T follicular helper cell (primary cell): ENCODE results near the gene POLR1C.
"Not testable (repeated sequence)": the region's sequence is repeated elsewhere in the genome, so short reads cannot be mapped to it uniquely, and the experiment has no call there.

Experiments
- DNase-seq: peaks from one replicate; pipeline ENCODE4 v3.0.0-alpha.2; 2020; ENCODE audit warnings: low read depth

Gene POLR1C

DNA sequence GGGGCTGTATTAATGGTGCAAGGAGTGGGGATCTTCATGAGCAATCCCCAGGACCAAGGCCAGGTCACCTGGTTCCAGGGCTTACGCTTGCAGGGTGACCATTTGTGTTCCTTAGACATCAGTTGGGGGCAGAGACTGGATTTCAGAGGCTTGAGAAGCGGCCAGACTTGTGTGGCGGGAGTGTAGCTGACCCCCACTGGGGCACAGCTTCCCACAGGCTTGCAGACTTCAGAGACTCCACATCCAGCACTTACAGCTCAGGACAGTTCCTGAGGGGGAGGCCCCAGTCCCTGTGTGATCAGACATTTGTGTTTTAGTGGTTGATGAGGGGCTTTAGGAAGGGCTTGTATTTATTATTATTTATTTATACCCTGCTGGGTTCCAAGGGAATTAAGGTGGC, 24.2 kb upstream of the POLR1C start:
- no peak for DNase-seq

DNA sequence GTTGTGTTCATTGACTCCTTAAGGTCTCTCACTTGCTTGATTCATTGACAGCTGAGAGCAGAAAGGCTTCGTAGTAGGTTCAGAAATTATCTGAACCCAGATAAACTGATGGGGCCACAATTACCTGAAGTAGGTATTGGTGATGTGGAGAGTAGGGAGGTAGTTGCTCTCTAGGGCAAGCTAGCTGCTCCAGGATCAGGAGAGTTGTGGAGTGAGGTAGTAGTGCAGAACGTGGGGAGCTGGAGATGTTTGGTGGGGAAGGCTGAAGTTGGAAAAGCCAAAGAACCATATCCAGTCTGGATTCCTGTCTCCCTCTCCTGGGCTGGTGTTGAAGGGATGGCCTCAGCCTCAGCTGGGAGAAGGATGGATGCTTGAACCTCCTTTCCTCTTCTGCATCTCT, 23.7 kb upstream of the POLR1C start:
- DNase-seq: no peak

DNA sequence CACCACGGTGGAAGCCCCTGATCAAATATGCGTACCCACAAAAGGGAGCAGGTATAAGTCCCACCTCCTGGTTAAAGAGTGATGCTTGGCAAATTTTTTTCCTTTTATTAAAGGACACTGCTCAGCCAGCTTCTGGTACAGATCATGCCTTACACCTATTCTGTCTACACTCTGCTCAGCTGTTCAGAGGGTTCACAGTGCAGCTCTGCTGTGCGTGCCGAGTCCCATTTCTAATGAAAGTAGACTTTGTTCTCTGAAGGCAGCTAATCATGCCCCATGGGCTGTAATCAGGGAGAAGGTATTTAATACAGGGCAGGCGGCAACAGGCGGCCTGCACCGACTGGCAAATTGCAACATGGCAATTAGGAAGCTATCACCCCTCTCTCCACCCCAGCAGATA, 23.1 kb upstream of the POLR1C start:
- no peak for DNase-seq

DNA sequence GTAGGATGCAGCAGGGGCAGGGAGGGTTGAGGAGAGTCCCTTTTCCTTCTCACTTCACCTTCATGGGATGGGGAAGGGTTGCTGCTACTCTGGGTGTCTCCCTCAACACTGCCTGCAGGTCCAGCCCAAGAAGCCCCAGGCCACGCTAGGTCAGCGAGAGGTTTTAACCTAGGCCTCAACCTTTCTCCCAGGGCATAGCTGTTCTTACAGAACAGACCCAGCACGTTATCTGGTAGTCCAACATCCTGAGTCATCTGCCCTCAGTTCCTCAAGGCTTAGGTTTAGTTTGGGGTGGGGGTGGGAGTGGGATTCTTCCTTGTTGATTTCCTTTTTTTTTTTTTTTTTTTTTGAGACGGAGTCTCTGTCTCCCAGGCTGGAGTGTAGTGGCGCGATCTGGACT, 22.6 kb upstream of the POLR1C start:
- DNase-seq: no peak

DNA sequence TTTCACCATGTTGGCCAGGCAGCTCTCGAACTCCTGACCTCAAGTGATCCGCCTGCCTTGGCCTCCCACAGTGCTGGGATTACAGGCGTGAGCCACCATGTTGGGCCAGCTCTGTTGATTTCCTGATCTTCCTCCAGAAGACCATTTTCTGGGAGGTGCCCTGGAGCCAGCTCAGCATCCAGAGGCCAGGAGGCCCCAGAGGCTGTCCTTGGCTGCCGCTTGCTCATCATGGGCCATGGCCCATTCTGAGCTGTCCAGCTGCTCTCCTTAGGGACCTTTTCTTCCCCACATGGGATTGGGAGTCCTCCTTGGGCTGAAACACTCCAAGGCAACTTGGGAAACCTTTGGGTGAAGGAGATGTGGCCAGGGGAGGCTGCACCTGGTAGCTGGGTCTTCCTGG, 22.1 kb upstream of the POLR1C start:
- no peak for DNase-seq

DNA sequence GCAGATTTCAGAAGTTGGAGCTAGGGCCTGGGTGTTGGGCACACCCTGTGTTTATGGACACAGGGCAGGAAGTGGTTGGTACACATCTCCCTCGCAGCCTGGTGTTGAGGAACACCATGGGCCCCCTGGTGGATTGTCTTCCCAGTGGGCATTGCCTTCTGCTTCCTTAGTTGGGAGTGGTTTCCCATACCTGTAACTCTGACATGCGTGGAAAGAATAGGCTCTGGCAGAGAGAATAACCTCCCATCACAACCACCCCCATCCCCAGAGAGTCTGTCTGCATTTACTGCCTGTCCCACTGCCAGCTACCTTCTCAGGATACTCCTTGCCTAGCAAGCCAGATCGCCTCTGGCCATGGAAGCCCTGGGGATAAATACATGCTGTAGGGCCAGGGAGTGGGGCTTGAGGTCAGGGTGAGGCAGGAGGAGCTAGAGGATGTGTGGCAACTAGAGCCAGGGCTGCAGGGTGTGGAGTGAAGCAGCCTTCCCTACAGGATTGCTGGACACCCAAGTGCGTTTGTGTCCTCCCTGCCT, 21.4 kb upstream of the POLR1C start:
- no peak for DNase-seq

DNA sequence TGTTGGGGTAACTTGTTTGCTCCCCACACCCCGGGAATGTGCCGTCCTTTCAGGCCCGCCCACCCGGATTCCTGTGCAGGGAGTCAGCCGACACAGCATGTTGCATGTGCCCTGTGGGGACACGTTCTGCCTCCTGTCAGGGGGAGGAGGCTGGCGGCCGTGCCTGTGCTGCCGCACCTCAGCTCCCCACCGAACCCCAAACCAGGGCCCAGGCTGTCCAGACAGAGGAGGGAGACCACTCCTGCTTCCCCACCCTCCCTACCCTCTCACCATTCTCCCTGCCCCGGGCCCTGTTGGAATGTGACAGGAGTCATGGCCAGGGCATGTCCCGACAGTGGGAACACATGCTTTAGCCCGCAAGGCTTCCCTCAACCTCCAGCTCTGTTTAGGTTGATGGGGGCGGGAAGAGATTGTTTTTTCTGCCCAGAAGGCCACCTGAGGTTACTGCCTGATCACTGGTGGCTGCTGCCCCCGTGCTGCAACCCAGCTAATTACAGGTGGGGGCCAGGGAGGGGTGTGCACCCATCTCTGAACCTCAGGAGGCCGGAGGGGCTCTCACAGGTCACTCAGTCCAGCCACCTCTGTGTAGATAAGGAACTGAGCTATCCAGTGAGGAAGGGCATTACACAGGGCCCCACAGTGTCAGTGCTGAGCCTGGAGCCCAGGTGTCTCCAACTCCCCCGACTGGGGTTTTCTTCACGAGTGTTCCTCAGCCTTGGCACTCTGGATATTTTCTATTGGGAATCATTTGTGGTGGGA, 20.3 kb upstream of the POLR1C start:
- DNase-seq: no peak

DNA sequence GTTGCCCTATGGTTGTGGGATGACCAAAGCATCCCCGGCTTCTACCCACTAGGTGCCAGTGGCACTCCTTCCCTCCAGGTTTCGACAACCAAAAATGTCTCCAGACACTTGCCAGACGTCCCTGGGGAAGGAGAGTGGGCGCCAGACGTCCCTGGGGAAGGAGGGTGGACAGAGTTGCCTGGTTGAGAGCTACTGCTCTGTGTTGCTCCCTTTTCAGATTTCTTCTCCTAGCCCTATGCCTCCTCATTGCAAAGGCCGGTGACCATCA, 19.8 kb upstream of the POLR1C start:
- DNase-seq: no peak

DNA sequence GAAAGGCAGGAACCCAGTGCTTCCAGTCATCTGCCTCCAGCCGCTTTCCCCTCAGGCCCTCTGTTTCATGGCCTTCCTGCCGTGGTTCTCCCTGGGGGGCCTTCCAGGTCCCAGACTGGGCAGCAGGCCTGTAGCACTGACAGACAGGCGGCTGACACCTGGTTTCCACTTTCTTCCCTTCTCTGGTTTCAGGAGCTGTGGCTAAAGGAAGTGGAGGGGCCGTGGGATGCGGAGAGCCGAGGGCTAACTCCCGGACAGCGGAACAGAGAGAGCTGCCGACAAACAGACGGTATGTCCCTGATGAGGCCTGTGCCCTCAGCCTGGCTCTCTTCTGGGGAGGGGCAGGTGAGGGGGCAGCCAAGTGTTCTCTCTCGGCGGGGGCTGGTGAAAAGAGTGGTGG, 19.2 kb upstream of the POLR1C start:
- no peak for DNase-seq

DNA sequence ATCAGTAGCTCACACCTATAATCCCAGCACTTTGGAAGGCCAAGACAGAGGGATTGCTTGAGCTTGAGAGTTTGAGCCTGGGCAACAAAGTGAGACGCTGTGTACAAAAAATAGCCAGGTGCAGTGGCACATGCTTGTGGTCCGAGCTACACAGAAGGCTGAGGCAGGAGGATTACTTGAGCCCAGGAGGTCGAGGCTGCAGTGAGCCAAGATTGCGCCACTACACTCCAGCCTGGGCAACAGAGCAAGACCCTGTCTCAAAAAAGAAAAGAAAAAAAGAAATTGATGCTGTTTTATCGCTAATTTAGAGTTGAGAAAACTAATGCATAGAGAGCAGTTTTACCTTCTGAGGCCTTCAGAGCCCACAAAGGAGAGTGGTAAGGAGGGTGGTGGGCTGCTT, 18.6 kb upstream of the POLR1C start:
- DNase-seq: not testable (repeated sequence)

DNA sequence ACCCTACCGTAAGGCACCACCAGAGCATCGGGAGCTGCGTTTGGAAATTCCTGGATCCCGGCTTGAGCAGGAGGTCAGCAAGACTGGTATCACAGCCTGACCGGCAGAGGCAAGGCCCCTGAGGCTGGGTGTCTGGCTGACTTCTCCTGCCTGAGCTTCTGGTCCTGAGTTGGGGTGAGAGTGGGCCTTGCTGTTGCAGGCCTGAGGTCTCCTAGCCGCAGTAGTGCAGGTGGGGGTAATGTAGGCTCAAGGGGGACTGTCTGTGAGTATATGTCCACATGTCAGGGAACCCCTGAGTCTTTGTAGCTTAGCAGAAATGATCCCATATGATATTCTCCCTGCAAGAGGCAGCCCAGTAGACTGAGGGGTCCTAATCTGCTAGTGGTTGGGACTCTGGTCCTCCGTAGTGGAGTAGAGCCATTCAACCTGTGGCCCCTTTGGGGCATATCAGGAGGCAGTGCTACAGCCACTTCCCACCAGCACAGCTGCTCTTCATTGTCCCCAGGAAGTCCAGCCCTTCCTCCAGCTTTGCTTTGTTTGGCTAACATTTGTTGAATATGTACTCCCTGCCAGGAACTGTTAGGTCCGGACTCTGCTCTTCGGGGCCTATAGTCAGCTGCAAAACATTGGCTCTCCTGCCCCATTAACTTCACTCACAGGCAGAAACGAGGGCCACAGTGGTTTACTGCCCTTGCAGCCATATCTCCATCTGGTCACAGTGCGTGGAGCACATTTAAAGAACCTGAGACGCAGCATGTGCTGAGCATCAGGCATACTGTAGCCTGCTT, 17.7 kb upstream of the POLR1C start:
- no peak for DNase-seq

DNA sequence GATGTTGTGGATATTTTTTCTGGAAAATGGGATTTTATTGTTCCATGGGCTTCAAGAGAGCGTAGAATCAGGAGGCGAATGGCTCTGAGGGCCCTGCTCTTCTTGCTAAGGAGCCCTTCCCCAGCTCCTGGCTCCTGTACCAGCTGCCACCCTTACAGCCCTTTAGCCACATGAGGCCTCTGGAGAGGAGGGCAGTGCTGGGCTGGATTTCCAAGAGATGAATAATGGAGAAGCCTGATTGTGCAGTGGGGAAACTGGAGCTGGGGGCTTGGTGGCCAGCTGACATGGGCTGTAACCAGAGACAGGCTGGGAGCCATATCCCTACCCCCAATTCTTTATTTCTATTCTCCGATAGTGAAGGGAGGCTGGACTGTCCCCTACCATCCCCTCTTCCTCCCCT, 16.0 kb upstream of the POLR1C start:
- DNase-seq: no peak

DNA sequence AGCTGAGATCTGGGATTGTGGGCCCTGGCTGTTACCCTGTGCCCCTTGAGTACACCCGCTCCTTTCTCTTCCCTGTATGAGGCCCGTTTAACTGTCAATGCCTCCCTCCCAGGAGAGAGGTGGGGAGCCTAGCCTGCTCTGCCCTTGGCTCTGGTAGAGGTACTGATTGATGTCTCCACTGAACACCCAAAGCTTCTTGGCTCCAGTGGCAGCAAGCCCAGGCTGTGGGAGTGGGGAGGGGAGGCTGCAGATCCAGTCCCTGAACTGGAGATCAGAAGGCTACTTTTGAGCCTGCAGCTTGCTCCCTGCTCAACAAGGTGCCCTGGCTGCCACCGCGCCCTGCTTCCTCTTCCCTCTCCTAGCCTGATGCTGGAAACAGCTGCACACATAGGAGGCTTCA, 14.2 kb upstream of the POLR1C start:
- no peak for DNase-seq

DNA sequence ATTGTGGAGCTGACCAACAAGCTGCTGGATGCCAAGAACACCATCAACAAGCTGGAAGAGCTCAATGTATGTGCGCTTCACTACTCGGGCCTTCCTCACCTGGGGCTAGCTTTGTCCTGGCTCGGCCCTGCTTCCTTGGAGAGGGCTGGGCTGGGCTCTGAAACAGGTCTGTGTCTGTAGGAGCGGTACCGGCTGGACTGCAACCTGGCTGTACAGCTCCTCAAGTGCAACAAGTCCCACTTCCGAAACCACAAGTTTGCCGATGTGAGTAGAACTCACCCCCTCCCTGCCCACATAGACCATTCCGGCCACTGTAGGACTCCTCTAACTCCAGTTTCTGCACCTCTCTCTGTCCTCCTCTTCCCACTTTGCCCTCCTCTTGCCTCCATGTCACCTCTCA, 13.4 kb upstream of the POLR1C start:
- DNase-seq: no peak

DNA sequence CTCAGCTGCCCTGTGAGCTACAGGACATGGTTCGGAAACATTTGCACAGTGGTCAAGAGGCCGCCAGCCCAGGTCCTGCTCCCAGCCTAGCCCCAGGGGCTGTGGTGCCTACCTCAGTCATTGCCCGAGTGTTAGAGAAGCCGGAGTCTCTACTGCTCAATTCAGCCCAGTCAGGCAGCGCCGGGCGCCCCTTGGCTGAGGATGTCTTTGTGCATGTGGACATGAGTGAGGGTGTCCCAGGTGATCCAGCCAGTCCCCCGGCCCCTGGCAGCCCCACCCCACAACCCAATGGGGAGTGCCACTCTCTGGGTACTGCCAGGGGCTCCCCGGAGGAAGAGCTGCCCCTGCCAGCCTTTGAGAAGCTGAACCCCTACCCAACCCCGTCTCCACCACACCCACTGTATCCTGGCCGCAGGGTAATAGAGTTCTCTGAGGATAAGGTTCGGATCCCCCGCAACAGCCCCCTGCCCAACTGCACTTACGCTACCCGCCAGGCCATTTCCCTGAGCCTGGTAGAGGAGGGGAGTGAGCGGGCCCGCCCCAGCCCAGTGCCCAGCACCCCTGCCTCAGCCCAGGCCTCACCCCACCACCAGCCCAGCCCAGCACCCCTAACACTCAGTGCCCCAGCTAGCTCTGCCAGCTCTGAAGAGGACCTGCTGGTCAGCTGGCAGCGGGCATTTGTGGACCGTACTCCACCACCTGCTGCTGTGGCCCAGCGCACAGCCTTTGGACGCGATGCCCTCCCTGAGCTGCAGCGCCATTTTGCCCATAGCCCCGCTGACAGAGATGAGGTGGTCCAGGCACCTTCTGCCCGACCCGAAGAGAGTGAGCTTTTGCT, 11.9 kb upstream of the POLR1C start:
- no peak for DNase-seq

DNA sequence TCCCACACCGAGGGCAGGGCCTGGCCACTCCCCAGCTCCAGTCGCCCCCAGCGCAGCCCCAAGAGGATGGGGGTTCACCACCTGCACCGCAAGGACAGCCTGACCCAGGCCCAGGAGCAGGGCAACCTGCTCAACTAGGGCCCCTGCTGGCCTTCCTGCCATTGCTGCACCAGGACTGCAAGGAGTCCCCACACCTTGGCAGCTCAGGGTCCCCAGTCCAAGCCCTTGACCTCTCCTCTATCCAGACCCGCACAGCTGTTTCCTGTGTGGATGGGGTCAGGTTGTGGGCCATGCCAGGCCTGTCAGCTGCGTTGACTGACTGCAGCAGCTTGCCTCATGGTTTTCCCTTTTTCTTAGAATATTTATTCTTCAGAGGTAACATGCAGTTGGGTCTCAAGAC, 11.2 kb upstream of the POLR1C start:
- DNase-seq: no peak

DNA sequence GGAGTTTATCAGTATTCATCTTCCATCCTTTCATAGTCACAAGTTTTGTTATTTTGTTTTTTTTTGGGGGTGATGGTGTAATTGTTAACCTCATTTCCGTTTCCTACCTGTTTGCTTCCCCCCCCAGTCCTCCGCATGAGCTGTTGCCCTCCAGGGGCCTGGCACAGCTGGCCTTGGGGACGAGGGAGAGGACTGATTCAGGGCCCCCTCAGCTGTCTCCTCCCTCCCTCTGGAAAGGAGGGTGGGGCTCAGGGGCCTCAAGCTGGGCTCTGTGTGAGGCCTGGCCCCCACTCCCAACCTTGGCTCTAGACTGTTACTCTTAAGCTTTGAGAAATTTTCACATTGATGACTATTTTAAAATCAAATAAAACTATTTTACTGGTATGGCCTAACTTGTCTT, 10.7 kb upstream of the POLR1C start:
- no peak for DNase-seq

DNA sequence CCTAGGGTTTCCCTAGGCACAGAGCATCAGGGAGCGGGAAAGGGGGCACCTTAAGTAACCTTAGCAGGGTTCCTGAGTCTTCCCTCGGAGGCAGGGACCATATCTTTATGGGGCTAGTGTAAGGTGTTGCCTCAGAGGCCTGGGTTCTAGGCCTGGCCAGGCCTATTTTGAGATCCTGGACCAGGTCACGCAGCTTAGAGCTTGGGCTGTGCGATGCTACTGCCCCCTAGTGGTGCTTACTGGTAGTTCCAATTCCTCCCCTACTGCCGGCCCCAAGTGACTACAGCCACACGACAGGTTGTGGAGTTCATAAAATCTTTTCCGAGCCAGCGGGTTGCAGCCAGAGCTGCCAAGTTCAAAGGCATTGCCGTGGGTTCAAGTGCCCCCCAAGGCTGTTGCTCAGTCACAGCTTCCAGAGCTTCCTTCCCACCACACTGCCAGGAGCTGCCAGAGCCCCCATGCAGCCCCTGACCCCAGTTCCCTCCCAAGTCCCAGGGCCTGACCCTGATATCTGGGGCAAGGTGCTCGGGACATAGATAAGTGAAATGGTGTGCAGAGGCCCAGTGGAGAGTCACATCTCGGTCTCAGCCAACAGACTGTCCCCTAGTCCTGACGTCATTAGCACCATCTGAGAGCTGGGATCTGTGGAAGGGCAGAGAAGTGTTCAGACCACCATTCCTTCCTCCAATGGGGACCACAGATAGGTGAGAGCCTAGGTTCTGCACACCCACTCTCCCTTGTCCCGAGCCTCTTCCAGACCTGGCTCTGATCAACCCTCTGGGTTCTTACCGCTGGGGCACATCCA, 10.0 kb upstream of the POLR1C start:
- DNase-seq: peak; percentile 63

DNA sequence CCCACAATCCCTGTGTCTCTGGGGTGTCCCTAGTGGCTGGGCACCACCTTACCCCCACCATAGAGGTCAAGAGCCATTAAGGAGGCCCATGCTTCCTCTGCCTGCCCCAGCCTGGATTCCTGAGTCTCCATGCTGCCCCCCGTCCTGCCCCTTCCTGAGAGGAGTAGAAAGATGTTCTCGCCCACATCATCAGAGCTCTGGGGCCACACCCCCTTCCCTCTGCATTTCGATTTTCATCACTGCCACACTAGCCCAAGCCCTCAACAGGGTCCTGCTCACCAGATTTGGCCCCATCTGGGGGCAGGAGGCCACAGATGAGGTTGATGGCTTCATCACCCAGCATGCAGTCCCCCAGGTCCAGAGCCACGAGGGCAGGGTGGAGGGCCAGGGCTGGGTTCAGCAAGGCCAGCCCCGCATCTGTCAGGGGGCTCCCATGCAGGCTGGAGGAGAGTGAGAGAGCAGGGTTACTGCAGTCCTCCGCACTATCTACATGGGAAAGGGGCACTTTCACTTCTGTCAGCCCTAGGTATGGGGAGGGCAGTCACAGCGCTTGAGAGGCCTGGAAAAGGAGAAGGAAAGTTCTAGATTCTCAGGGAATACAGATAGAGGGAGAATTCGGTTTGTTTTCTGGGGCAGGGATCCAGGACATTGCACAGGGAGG, 8.3 kb upstream of the POLR1C start:
- DNase-seq: no peak

DNA sequence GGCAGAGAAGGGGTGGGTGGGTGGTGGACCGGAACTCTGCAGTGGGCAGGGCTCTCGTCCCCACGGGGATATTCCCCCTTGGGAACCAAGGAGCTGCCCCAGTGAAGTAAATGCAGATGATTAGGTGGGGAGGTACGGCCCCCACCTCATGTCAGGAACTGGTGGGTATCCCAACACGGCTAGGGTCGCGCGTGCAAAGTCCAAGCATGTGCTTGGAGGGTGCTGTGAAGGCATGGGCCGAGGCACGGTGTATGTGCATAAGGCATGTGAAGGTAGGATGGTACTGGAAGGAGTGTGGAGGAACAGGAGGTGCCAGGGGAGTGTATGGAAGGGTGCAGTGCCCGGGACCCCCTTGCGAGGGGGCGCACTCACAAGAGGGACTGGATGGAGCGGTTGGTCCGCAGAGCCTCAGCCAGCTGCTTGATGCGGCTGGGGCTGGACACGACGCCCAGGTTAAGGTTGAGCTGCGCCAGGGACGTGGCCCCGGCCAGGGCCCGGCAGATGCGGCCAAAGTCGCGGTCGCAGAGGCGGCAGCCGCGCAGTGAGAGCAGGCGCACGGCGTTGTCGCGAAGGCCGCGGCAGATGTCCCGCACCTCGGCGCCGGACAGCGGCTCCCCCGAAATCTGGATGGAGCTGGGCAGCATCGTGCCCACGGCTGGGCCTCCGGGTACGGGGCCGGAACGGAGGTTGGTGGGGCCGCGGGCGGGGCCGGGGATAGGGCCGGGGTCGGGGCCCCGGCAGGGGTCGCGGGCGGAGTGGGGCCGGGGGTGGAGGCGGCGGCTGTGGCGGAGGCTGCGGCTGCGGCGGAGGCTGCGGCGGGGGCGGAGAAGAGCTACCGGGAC, 7.5 kb upstream of the POLR1C start:
- DNase-seq: no peak
